HCEC 1CT (cell line): ENCODE measurements around the gene PRL.
A peak's percentile ranks its signal among the peaks of the same experiment; 100 is the strongest.

ENCODE experiments used
- DNase-seq: peaks from one replicate; pipeline ENCODE4 v3.0.0-alpha.2; 2017

The PRL gene

DNA sequence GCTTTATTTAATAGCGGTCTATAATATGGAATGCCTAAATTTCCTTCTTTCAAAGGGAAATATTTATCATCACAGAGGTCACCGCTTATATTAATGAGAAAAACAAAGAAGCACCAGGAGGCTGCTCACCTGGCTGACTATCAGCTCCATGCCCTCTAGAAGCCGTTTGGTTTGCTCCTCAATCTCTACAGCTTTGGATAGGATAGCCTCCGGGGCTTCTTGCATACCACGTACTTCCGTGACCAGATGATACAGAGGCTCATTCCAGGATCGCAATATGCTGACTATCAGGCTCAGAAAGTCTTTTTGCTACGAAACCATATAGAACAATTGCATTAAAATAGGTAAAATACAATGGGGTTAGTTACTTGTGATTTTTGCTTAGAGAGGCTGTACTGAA, 6.8 kb downstream of the PRL start:
- no peak for DNase-seq

DNA sequence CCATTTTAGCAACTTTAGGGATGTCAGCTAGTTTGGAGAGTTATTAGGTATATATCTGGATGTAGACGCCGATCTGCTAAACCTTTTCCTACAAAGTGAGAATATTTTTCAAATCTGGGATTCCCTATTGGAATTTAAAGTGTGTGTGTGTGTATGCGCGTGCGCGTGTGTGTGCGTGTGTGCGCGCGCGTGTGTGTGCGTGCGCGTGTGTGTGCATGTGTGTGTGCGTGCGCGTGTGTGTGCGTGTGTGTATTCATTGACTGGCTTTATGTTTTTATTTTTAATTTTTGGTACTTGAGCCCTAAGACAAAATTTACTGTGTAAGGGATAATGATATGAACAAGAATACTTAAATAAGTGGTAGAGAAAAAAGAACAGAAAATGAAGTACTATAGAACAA, 8.1 kb downstream of the PRL start:
- DNase-seq: no peak

DNA sequence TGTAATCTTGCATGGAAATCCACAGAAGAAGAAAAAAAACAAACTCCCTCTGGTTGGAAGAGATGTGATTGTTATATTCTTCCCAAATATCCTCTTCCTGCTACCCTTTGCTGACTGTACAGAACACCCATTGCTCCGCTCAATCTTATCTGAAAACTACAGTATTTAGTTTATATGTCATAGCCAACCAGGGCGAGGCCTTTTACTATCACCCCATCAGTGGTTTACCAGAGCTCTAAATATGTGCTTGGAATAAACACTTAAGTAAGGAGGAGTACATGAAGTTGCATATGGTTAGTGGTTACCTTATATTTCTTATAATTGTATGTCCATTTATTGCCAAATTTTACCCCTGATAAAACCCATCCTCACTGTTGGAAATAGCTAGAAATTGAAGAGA, 12.2 kb downstream of the PRL start:
- no peak for DNase-seq

- no peak for DNase-seq
Observed at GRCh38 chr6:22281341-22282085, 15.3 kb downstream of the PRL start.

GRCh38 chr6:22279427-22279826, 17.4 kb downstream of the PRL start:
- DNase-seq: no peak

DNA sequence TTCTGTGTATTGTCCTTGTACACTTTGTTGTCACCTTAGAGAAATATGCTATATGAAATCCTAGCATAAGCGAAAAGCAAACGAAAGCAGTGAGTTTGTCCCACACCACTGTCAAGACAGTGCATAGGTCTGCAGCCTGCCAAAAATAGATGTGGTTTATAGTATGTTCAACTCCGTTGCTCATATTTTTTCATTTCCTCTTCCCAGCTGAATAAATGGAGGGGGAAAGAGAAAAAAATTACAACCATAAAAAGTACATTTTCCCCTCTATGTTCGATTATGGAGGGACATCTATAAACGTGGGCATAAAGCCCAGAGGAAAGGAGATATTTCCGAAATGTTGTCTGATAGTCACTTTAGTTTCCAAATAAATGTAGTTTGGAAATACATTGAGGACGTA, 25.8 kb downstream of the PRL start:
- no peak for DNase-seq

DNA sequence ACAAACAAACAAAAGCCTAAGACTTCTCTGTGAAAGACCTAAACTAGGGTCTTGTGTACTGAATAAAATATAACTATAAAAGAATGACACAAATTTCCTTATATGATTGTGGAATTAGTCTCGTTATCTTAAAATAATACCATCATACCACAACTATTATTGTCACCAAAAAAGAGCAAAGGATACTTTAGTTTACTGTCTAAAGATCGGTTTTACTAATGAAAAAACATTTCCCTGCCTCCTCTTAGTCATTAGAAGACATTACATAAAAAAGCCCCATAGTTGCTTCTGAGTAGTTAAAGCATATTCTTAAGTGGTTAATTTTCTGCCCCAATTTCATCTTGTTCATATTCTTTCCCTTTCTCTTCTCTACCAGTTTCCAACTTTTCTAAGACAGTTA, 33.1 kb downstream of the PRL start:
- no peak for DNase-seq

GRCh38 chr6:22254886-22255285, 42.0 kb downstream of the PRL start:
- no peak for DNase-seq

- DNase-seq: no peak
Observed at GRCh38 chr6:22253955-22254655, 42.7 kb downstream of the PRL start.

DNA sequence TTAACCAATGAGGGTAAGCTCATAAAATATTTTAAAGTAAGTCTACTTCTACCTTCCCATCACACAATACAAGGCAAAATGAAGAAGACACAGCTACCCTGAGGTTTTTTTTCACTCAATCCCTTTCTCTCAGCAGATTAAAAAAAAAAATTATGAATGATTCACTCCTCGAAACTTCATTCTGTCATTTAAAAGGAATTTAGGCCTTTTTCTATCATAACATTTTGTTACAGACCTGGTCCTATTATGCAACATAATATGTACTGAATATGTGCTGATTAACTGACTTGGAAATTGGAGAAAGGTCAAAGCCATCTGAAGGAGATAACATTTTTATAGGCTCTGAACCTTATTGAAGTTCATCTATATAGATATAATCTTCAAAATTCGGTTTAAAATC, 45.5 kb downstream of the PRL start:
- DNase-seq: peak; percentile 73

- DNase-seq: no peak
Observed at GRCh38 chr6:22250486-22250885, 46.4 kb downstream of the PRL start.

DNA sequence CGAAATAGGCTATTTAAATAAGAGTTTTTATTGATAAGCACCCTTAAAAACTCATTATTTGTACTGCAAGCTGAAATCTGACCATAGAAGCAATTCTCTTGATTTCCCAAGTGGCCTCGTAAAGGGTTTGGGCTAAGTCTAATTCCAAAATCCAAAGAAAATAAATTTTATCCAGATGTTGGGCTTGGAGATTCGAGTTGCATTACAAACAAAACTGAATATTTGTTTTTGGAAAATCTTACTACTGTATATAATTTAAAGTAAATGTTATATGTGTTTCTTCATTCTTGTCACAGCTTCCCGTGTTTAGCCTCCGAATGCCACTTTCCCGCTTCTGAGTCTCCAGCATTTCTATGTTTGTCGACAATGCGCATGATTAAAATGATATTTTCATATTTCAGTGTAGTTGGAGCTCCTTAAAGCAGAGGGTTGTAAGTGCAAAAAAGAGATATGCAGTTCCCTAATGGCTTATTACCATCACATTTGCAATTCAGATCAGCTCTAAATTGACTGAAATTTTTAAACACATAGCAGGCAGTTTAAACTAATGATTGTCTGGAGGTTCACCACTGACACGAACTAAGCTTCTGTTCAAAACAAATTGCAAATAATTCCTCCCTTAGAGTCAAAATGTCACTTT, 47.0 kb downstream of the PRL start:
- no peak for DNase-seq

DNA sequence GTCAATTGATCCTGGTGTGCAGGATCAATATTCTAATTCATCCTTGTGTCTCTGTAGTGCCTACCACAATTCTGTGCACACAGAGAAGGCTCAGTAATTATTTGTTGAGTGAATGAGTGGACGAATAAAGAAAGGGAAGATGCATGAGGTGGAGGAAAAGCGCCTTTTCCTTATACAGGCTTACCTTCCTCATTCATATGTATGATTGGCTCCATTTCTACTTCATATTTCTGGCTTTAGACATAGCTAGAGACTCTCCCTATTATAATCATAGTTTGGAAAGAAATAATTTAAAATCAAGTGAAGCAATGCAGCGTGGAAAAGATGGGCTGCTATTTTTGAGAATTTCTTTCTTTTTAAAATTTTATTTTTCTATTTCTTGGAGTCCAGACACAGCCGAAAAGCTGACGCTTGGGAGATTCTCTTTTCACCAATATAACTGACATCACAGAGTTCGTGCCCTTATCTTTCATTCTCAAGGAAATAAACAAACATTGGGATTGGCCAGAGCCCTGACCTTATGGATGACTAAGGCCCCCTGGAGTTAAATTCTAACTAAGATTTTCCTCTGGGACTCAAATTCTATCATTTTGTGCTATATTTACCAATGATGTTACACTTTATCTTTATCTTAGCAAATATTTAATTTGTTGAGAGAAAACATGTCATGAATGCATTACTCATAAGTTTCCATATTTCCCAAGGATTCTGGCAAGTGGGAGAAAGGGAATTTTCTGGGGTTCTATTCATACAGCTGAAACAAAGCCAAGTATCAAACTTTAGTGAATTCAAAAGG, 48.1 kb downstream of the PRL start:
- DNase-seq: peak; percentile 72

GRCh38 chr6:22247916-22248482, 48.8 kb downstream of the PRL start:
- no peak for DNase-seq

DNA sequence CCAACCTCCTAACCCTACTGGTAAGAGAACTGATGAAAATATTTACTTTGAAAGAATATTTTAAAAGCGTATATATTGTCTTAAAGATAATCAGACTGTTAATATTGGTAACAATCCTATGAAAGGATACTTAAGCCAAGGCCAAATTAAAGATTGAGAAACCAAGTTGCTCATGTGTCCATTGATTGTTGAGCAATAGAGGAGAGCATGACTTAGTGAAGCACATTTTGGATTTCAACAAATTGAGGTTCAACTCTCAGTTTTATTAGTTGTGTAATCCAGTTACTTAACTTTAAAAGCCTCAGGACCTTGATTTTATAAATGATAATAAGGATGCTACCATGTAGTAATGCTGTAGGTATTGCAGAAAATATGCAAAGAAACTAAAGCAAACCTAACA, 56.8 kb downstream of the PRL start:
- no peak for DNase-seq

DNA sequence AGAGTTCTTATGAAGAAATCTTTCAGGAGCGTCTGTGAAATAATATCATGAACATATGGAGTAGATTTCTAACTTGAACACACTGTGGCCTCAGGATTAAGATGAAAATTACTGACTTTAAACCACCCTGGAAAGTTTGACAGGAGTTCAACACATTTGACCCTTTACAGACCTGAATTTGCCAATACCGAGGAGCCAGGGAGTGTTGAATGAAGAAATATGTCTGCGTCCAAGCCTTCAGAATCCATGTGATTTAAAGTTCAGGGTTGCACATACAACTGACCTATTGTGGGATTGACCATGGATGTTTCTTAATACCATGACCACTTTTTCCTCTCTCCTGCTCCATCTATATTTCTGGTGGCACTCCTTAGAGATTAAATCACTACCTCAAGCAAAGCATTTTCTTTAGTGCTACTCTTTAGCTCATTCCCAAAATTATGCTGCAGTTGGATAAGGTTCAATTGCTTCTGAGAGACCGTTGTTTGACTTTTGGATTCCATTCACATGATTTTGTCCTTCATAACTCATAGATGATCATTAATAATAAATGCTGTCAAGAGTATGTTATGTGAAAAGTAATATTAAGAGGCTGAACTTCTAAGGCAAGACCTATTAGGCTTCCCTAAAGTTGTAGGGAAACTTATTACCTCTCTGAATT, 57.4 kb downstream of the PRL start:
- DNase-seq: no peak

- DNase-seq: no peak
Observed at GRCh38 chr6:22238861-22239260, 58.0 kb downstream of the PRL start.

DNA sequence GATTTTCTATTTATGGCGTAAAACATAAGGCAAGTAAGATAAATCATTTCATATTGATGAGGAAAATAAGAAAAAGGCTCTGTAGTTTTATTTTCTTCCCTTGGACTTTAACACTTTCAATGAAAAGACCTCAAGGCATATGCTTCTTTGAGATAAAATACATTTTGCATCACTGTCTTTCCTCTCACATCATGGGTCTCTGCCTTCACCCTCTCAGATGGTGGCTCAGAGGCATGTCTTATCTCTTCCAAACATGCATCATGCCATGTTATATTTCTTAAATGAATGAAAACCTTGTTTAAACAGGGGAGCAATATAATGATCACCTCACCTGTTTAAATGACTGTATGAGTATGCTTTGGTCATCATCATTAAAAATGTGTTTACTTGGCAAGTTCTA, 59.3 kb downstream of the PRL start:
- DNase-seq: no peak
